DND-41 (cell line): ENCODE measurements around the gene LRPAP1.
"Not testable (repeated sequence)": the region's sequence is repeated elsewhere in the genome, so short reads cannot be mapped to it uniquely, and the experiment has no call there.

ENCODE experiments used
- ATAC-seq: fragments of 200-7000 bp; cut with Tn5 transposase; 3 replicates; pipeline ENCODE4 v1.9.1; 2021; ENCODE audit warnings: low read depth; ENCODE audit not compliant: insufficient read depth
- DNase-seq: peaks from one replicate; pipeline ENCODE4 v3.0.0-alpha.2; 2020
- H2AFZ ChIP-seq: 2 replicates; pipeline ENCODE4 v1.6.0; 2012; ENCODE audit warnings: low read depth, low read length
- H3K27ac ChIP-seq: 2 replicates; pipeline ENCODE4 v1.5.1; 2012; ENCODE audit warnings: low read length, inconsistent platforms
- H3K27me3 ChIP-seq: fragments of 200-600 bp; sonication (generic); 2 replicates; pipeline ENCODE4 v1.6.0; 2012; ENCODE audit warnings: low read length, mild to moderate bottlenecking, inconsistent platforms; ENCODE audit not compliant: insufficient read depth, poor library complexity
- H3K36me3 ChIP-seq: 2 replicates; pipeline ENCODE4 v1.5.1; 2012; ENCODE audit warnings: low read length, inconsistent platforms; ENCODE audit not compliant: insufficient read depth
- H3K4me1 ChIP-seq: 2 replicates; pipeline ENCODE4 v1.5.1; 2012; ENCODE audit warnings: mild to moderate bottlenecking, low read length; ENCODE audit not compliant: insufficient read depth
- H3K4me2 ChIP-seq: 2 replicates; pipeline ENCODE4 v1.6.0; 2012; ENCODE audit warnings: mild to moderate bottlenecking, moderate library complexity, low read length, inconsistent platforms; ENCODE audit not compliant: insufficient read depth
- H3K4me3 ChIP-seq, 2 experiments: fragments of 200-600 bp in 1 of 2; shearing (Covaris generic) in 1 of 2; 2 replicates each; pipeline ENCODE4 v1.5.1; 2012 to 2016; ENCODE audit warnings: inconsistent platforms in 2 of 2, low read length in 2 of 2, mild to moderate bottlenecking in 2 of 2, low read depth in 1 of 2, moderate library complexity in 1 of 2
- H3K79me2 ChIP-seq: 2 replicates; pipeline ENCODE4 v1.6.0; 2012; ENCODE audit warnings: low read length, inconsistent platforms; ENCODE audit not compliant: insufficient read depth
- H3K9ac ChIP-seq: 2 replicates; pipeline ENCODE4 v1.6.0; 2012; ENCODE audit warnings: low read depth, mild to moderate bottlenecking, inconsistent platforms, low read length, moderate library complexity
- H3K9me3 ChIP-seq: 2 replicates; pipeline ENCODE4 v1.5.1; 2012; ENCODE audit warnings: low read length, moderate library complexity, mild to moderate bottlenecking, inconsistent platforms; ENCODE audit not compliant: insufficient read depth, severe bottlenecking
- H4K20me1 ChIP-seq: 2 replicates; pipeline ENCODE4 v1.6.0; 2012; ENCODE audit warnings: low read length; ENCODE audit not compliant: insufficient read depth
- CTCF ChIP-seq: IDR thresholded peaks from 2 replicates; pipeline ENCODE4 v1.5.1; 2012; ENCODE audit warnings: borderline replicate concordance, low read length, moderate library complexity, mild to moderate bottlenecking; ENCODE audit not compliant: poor library complexity, severe bottlenecking; ENCODE audit errors: extremely low read depth
- EZH2 ChIP-seq: IDR thresholded peaks from 3 replicates; pipeline ENCODE4 v1.6.1; 2012; ENCODE audit warnings: borderline replicate concordance, low read depth, mild to moderate bottlenecking, moderate library complexity, low read length, inconsistent platforms; ENCODE audit not compliant: severe bottlenecking

Gene LRPAP1

GRCh38 chr4:3462321-3462789 is 69.9 kb downstream of the LRPAP1 start:
- Histone ChIP-seq H4K20me1 (no peaks in the 10 kb centered on the region; the same call in 1 of the 2 replicates), H3K4me3 (no peak overlapping the region), H3K27ac (no peak overlapping the region), H3K36me3 (no peaks in the 10 kb centered on the region), H3K9me3 (no peaks in the 10 kb centered on the region), H2AFZ (no peak overlapping the region), H3K9ac (no peak overlapping the region), H3K27me3 (no peaks in the 10 kb centered on the region), H3K79me2 (no peaks in the 10 kb centered on the region), H3K4me2 (no peak overlapping the region), H3K4me1 (no peaks in the 10 kb centered on the region)
- ATAC-seq (no peak), DNase-seq (no peak)
- no peak for TF ChIP-seq CTCF
- TF ChIP-seq EZH2: no peak

GRCh38 chr4:3461515-3462291 is 70.5 kb downstream of the LRPAP1 start:
- no peak for DNase-seq

GRCh38 chr4:3460926-3461325 is 71.3 kb downstream of the LRPAP1 start:
- Histone ChIP-seq H3K79me2 (no peaks in the 10 kb centered on the region), H2AFZ (no peak overlapping the region), H3K4me1 (no peaks in the 10 kb centered on the region), H3K4me2 (no peak overlapping the region), H3K9me3 (no peaks in the 10 kb centered on the region), H3K27ac (no peak overlapping the region), H3K9ac (no peak overlapping the region), H3K36me3 (no peaks in the 10 kb centered on the region), H4K20me1 (no peaks in the 10 kb centered on the region; the same call in 1 of the 2 replicates), H3K4me3 (no peak overlapping the region), H3K27me3 (no peaks in the 10 kb centered on the region)
- DNase-seq (no peak), ATAC-seq (no peak)
- TF ChIP-seq CTCF: no peak
- TF ChIP-seq EZH2: no peak

More at GRCh38 chr4:3461515-3462291, 70.5 kb downstream of the LRPAP1 start:
- Histone ChIP-seq H3K4me1 (no peaks in the 10 kb centered on the region), H3K79me2 (no peaks in the 10 kb centered on the region), H4K20me1 (no peaks in the 10 kb centered on the region; the same call in 1 of the 2 replicates), H2AFZ (no peak overlapping the region), H3K9me3 (no peaks in the 10 kb centered on the region), H3K4me3 (no peak overlapping the region), H3K9ac (no peak overlapping the region), H3K4me2 (no peak overlapping the region), H3K27me3 (no peaks in the 10 kb centered on the region), H3K27ac (no peak overlapping the region), H3K36me3 (no peaks in the 10 kb centered on the region)
- no peak for ATAC-seq
- TF ChIP-seq CTCF (no peak), EZH2 (no peak)

- not testable (repeated sequence) for H3K4me1 ChIP-seq
These were observed 73.1 kb downstream of the LRPAP1 start for GRCh38 chr4:3459156-3459555.

More at GRCh38 chr4:3459156-3459555, 73.1 kb downstream of the LRPAP1 start:
- not testable (repeated sequence) for ATAC-seq, H3K27me3 ChIP-seq, H3K4me2 ChIP-seq, DNase-seq, H3K27ac ChIP-seq, H3K79me2 ChIP-seq, H3K9me3 ChIP-seq, H3K4me3 ChIP-seq, H4K20me1 ChIP-seq, H2AFZ ChIP-seq, H3K9ac ChIP-seq, H3K36me3 ChIP-seq
